Hematopoietic multipotent progenitor cell treated with erythropoietin and hydrocortisone succinate and interleukin-3 and kit ligand, for 8 days (in vitro differentiated cells): ENCODE data around the gene CCR6.

Experiments used
- DNase-seq: peaks from one replicate; pipeline ENCODE4 v3.0.0-alpha.2; 2015

Gene CCR6

GRCh38 chr6:167122041-167122826, 662 bp upstream of the CCR6 start:
- DNase-seq, result no peak

GRCh38 chr6:167124753-167125152, 1.9 kb downstream of the CCR6 start:
- no peak for DNase-seq

- no peak for DNase-seq
Observed at GRCh38 chr6:167125410-167125809, 2.5 kb downstream of the CCR6 start.

GRCh38 chr6:167125855-167126349, 3.0 kb downstream of the CCR6 start:
- DNase-seq, result no peak

- DNase-seq, result no peak
Observed at GRCh38 chr6:167127785-167128531, 5.1 kb downstream of the CCR6 start.

GRCh38 chr6:167129159-167129558, 6.3 kb downstream of the CCR6 start:
- no peak for DNase-seq

GRCh38 chr6:167129562-167129961, 6.7 kb downstream of the CCR6 start:
- DNase-seq, result no peak

- DNase-seq, result no peak
Observed at GRCh38 chr6:167130008-167130677, 7.2 kb downstream of the CCR6 start.

- DNase-seq, result no peak
Observed at GRCh38 chr6:167130712-167131684, 8.1 kb downstream of the CCR6 start.

GRCh38 chr6:167134448-167135328, 11.8 kb downstream of the CCR6 start:
- no peak for DNase-seq

- no peak for DNase-seq
Observed at GRCh38 chr6:167136376-167136775, 13.5 kb downstream of the CCR6 start.

GRCh38 chr6:167137081-167137480, 14.2 kb downstream of the CCR6 start:
- no peak for DNase-seq

- DNase-seq, result no peak
Observed at GRCh38 chr6:167137881-167138280, 15.0 kb downstream of the CCR6 start.

GRCh38 chr6:167139761-167140160, 16.9 kb downstream of the CCR6 start:
- no peak for DNase-seq

GRCh38 chr6:167140589-167141474, 17.9 kb downstream of the CCR6 start:
- DNase-seq, result no peak

- peak; percentile 23 for DNase-seq
Observed at GRCh38 chr6:167141667-167142432, 19.0 kb downstream of the CCR6 start.

GRCh38 chr6:167142433-167142761, 19.5 kb downstream of the CCR6 start:
- no peak for DNase-seq

GRCh38 chr6:167143041-167143440, 20.1 kb downstream of the CCR6 start:
- no peak for DNase-seq

- DNase-seq, result no peak
Observed at GRCh38 chr6:167145461-167145860, 22.6 kb downstream of the CCR6 start.

GRCh38 chr6:167146135-167146534, 23.2 kb downstream of the CCR6 start:
- DNase-seq, result no peak
